Mesenchymal stem cell (in vitro differentiated cells and primary cell): ENCODE measurements around the gene FRMD7.
A peak's percentile ranks its signal among the peaks of the same experiment; 100 is the strongest.

Experiments
- DNase-seq: peaks from one replicate; pipeline ENCODE4 v3.0.0-alpha.2; 2013
- H2AFZ ChIP-seq: one replicate; pipeline ENCODE4 v1.6.1; 2013; ENCODE audit warnings: low read depth, mild to moderate bottlenecking, control low read depth, inconsistent platforms, low read length, moderate library complexity
- H2AK5ac ChIP-seq: 2 replicates; pipeline ENCODE4 v1.6.1; 2013; ENCODE audit warnings: low read length, moderate library complexity, mild to moderate bottlenecking, inconsistent platforms; ENCODE audit not compliant: severe bottlenecking
- H2BK120ac ChIP-seq: one replicate; pipeline ENCODE4 v1.6.1; 2013; ENCODE audit warnings: low read depth, mild to moderate bottlenecking, inconsistent platforms, low read length, moderate library complexity
- H2BK12ac ChIP-seq, 2 experiments: one replicate each; pipeline ENCODE4 v1.6.1; 2013; ENCODE audit warnings: inconsistent platforms in 2 of 2, low read length in 2 of 2, mild to moderate bottlenecking in 2 of 2, moderate library complexity in 2 of 2, control low read depth in 1 of 2
- H2BK15ac ChIP-seq: one replicate; pipeline ENCODE4 v1.6.1; 2013; ENCODE audit warnings: mild to moderate bottlenecking, low read depth, inconsistent platforms; ENCODE audit not compliant: poor library complexity, severe bottlenecking
- H2BK5ac ChIP-seq: 2 replicates; pipeline ENCODE4 v1.6.1; 2013; ENCODE audit warnings: low read depth, mild to moderate bottlenecking, low read length, control low read depth, inconsistent platforms; ENCODE audit not compliant: poor library complexity, severe bottlenecking
- H3K14ac ChIP-seq, 2 experiments: one replicate each; pipeline ENCODE4 v1.6.1; 2013; ENCODE audit warnings: inconsistent platforms in 2 of 2, low read length in 2 of 2, control low read depth in 1 of 2, mild to moderate bottlenecking in 1 of 2, moderate library complexity in 1 of 2
- H3K18ac ChIP-seq, 2 experiments: one replicate each; pipeline ENCODE4 v1.6.1; 2013; ENCODE audit warnings: inconsistent platforms in 2 of 2, low read length in 2 of 2, control low read depth in 1 of 2, low read depth in 1 of 2, mild to moderate bottlenecking in 1 of 2
- H3K23ac ChIP-seq, 2 experiments: one replicate each; pipeline ENCODE4 v1.6.1; 2013; ENCODE audit warnings: inconsistent platforms in 2 of 2, low read length in 2 of 2, mild to moderate bottlenecking in 2 of 2, moderate library complexity in 2 of 2, control low read depth in 1 of 2
- H3K27ac ChIP-seq: 2 replicates; pipeline ENCODE4 v1.5.1; 2013; ENCODE audit warnings: mild to moderate bottlenecking, moderate library complexity, low read length, control low read depth, inconsistent platforms; ENCODE audit not compliant: poor library complexity, severe bottlenecking
- H3K27me3 ChIP-seq, 2 experiments: 2 replicates each; pipeline versions ENCODE4 v1.6.1 to v1.7.0; 2013; ENCODE audit warnings: low read length in 2 of 2, mild to moderate bottlenecking in 2 of 2, moderate library complexity in 2 of 2, control low read depth in 1 of 2, inconsistent platforms in 1 of 2; ENCODE audit not compliant: control insufficient read depth in 1 of 2, insufficient read depth in 1 of 2
- H3K36me3 ChIP-seq, 2 experiments: 2 replicates each; pipeline versions ENCODE4 v1.6.1 to v1.7.0; 2013; ENCODE audit warnings: low read length in 2 of 2, control low read depth in 1 of 2, inconsistent platforms in 1 of 2, low read depth in 1 of 2, mild to moderate bottlenecking in 1 of 2; ENCODE audit not compliant: insufficient read depth in 2 of 2, control insufficient read depth in 1 of 2
- H3K4ac ChIP-seq, 2 experiments: one replicate each; pipeline ENCODE4 v1.6.1; 2013; ENCODE audit warnings: inconsistent platforms in 2 of 2, low read length in 2 of 2, mild to moderate bottlenecking in 2 of 2, moderate library complexity in 2 of 2, control low read depth in 1 of 2, low read depth in 1 of 2
- H3K4me1 ChIP-seq: 2 replicates; pipeline ENCODE4 v1.6.1; 2013; ENCODE audit warnings: low read depth, low read length, control low read depth; ENCODE audit not compliant: control insufficient read depth, insufficient read depth
- H3K4me2 ChIP-seq: 2 replicates; pipeline ENCODE4 v1.6.1; 2013; ENCODE audit warnings: low read length, mild to moderate bottlenecking, inconsistent platforms; ENCODE audit not compliant: poor library complexity, severe bottlenecking
- H3K4me3 ChIP-seq, 2 experiments: 2 replicates each; pipeline versions ENCODE4 v1.5.1 to v1.7.0; 2013; ENCODE audit warnings: low read length in 2 of 2, mild to moderate bottlenecking in 2 of 2, control low read depth in 1 of 2, low read depth in 1 of 2; ENCODE audit not compliant: insufficient read depth in 1 of 2
- H3K79me1 ChIP-seq: replicated peaks from 2 replicates; pipeline ENCODE4 v1.6.1; 2013; ENCODE audit warnings: mild to moderate bottlenecking, control low read depth, low read length, inconsistent platforms; ENCODE audit not compliant: poor library complexity, severe bottlenecking
- H3K9ac ChIP-seq: 2 replicates; pipeline ENCODE4 v1.7.0; 2013; ENCODE audit warnings: mild to moderate bottlenecking, low read length, moderate library complexity
- H3K9me3 ChIP-seq: 2 replicates; pipeline ENCODE4 v1.7.0; 2013; ENCODE audit warnings: mild to moderate bottlenecking, low read length; ENCODE audit not compliant: control insufficient read depth
- H4K8ac ChIP-seq: one replicate; pipeline ENCODE4 v1.6.1; 2013; ENCODE audit warnings: inconsistent platforms, mild to moderate bottlenecking, low read length, moderate library complexity
- H4K91ac ChIP-seq: one replicate; pipeline ENCODE4 v1.6.1; 2013; ENCODE audit warnings: mild to moderate bottlenecking, low read length, inconsistent platforms
- WGBS: methylation state at CpG from one replicate; pipeline ENCODE4 v1.1.7; 2013; ENCODE audit warnings: mixed read lengths; 5-methylcytosine and 5-hydroxymethylcytosine counted together

The FRMD7 gene

GRCh38 chrX:132120913-132121312 lies 6.9 kb downstream of the FRMD7 start:
- Histone ChIP-seq H2AFZ (no peak overlapping the region), H3K9ac (no peak overlapping the region), H3K27me3 (peaks cover 0 to 4% of the 10 kb centered on the region in 2 experiments), H3K4me2 (no peak overlapping the region), H3K27ac (no peak overlapping the region), H2BK120ac (no peak overlapping the region), H4K91ac (no peak overlapping the region), H3K36me3 (no peaks in the 10 kb centered on the region), H3K79me1 (no peaks in the 10 kb centered on the region), H2BK5ac (no peak overlapping the region), H3K23ac (no peak overlapping the region), H2BK15ac (no peak overlapping the region), H3K4ac (no peak overlapping the region), H3K4me1 (peaks cover 3% of the 10 kb centered on the region), H3K4me3 (no peak overlapping the region), H4K8ac (no peak overlapping the region), H2BK12ac (no peak overlapping the region), H2AK5ac (no peak overlapping the region), H3K9me3 (peaks cover 5% of the 10 kb centered on the region), H3K18ac (no peak overlapping the region), H3K14ac (no peak overlapping the region)
- 81% methylated on average over 4 of the region's 4 CpGs for WGBS
- DNase-seq, result no peak

GRCh38 chrX:132119821-132120515 lies 7.9 kb downstream of the FRMD7 start:
- Histone ChIP-seq H2AFZ (no peak overlapping the region), H2BK15ac (no peak overlapping the region), H3K4ac (no peak overlapping the region), H3K4me3 (no peak overlapping the region), H2BK5ac (no peak overlapping the region), H3K27me3 (no peaks in the 10 kb centered on the region), H2BK12ac (no peak overlapping the region), H4K8ac (no peak overlapping the region), H2AK5ac (no peak overlapping the region), H3K27ac (no peak overlapping the region), H3K18ac (peak overlapping the region in 1 of 2 experiments; percentile 12), H3K9me3 (peaks cover 5% of the 10 kb centered on the region), H3K23ac (no peak overlapping the region), H2BK120ac (no peak overlapping the region), H3K36me3 (no peaks in the 10 kb centered on the region), H3K9ac (no peak overlapping the region), H3K79me1 (no peaks in the 10 kb centered on the region), H3K4me2 (no peak overlapping the region), H3K14ac (no peak overlapping the region), H4K91ac (no peak overlapping the region), H3K4me1 (peaks cover 3% of the 10 kb centered on the region)
- DNase-seq, result no peak
- WGBS, result 58% methylated on average over 7 of the region's 12 CpGs

- no peak overlapping the region for H3K14ac ChIP-seq
- no peak for DNase-seq
- no peak overlapping the region for H3K9ac ChIP-seq
- no peak overlapping the region for H3K18ac ChIP-seq
- no peaks in the 10 kb centered on the region for H3K79me1 ChIP-seq
- no peak overlapping the region for H4K8ac ChIP-seq
- H2AFZ ChIP-seq, result no peak overlapping the region
- no peaks in the 10 kb centered on the region for H3K27me3 ChIP-seq
- H3K4me1 ChIP-seq, result peaks cover 3% of the 10 kb centered on the region
- no peak overlapping the region for H2BK15ac ChIP-seq
- H3K27ac ChIP-seq, result no peak overlapping the region
- H2BK12ac ChIP-seq, result no peak overlapping the region
- WGBS, result 17% methylated on average over 1 of the region's 3 CpGs
- no peak overlapping the region for H3K4me2 ChIP-seq
- H3K4me3 ChIP-seq, result no peak overlapping the region
- H2AK5ac ChIP-seq, result no peak overlapping the region
- H3K4ac ChIP-seq, result no peak overlapping the region
- H4K91ac ChIP-seq, result no peak overlapping the region
- peaks cover 5% of the 10 kb centered on the region for H3K9me3 ChIP-seq
- H2BK120ac ChIP-seq, result no peak overlapping the region
- H3K36me3 ChIP-seq, result no peaks in the 10 kb centered on the region
- no peak overlapping the region for H2BK5ac ChIP-seq
- no peak overlapping the region for H3K23ac ChIP-seq
Measured at GRCh38 chrX:132119283-132119682, 8.5 kb downstream of the FRMD7 start.

GRCh38 chrX:132118358-132118757 lies 9.5 kb downstream of the FRMD7 start:
- Histone ChIP-seq H3K14ac (no peak overlapping the region), H3K9ac (no peak overlapping the region), H2BK15ac (no peak overlapping the region), H3K27me3 (peaks cover 0 to 4% of the 10 kb centered on the region in 2 experiments), H4K91ac (no peak overlapping the region), H3K4ac (no peak overlapping the region), H3K4me3 (no peak overlapping the region), H3K4me2 (no peak overlapping the region), H2BK12ac (no peak overlapping the region), H3K9me3 (peaks cover 5% of the 10 kb centered on the region), H2BK5ac (no peak overlapping the region), H3K27ac (no peak overlapping the region), H2AK5ac (no peak overlapping the region), H2AFZ (no peak overlapping the region), H3K23ac (no peak overlapping the region), H3K36me3 (no peaks in the 10 kb centered on the region), H3K4me1 (peaks cover 3% of the 10 kb centered on the region), H2BK120ac (no peak overlapping the region), H3K79me1 (no peaks in the 10 kb centered on the region), H3K18ac (no peak overlapping the region), H4K8ac (no peak overlapping the region)
- no peak for DNase-seq
- 100% methylated on average over 4 of the region's 4 CpGs for WGBS
